HepG2 (cell line): ENCODE measurements around the gene DNAL4. TPM values are rescaled to one million over a fixed set of nuclear protein-coding genes. Genes with fewer than 3 reads are reported as not detected.

Experiments used
- ATAC-seq: fragments of 200-7000 bp; cut with Tn5 transposase; 3 replicates; pipeline ENCODE4 v1.9.1; 2020; ENCODE audit warnings: mild to moderate bottlenecking, moderate library complexity
- BruUV-seq: library from RNA; stranded (reverse); fragments of 400-500 nt; replicated peaks from 2 replicates; lab custom pipeline; 2021; lab: Mats Ljungman, UMichigan
- CTCF ChIA-PET: fragments of 300-600 bp; formaldehyde crosslinking; extraction: SDS; loops from one replicate; lab custom pipeline; 2021; ENCODE audit warnings: low total read pairs, inconsistent platforms, low intra/inter-chr PET ratio; lab: Yijun Ruan, JAX
- POLR2A ChIA-PET: fragments of 350-600 bp; sonication (Branson Sonifier 250); formaldehyde crosslinking; loops from one replicate; lab custom pipeline; 2020; ENCODE audit warnings: antibody characterized with exemption, inconsistent platforms; lab: Yijun Ruan, JAX
- DNase-seq: peaks from one replicate; pipeline ENCODE4 v3.0.0-alpha.2; 2015; ENCODE audit warnings: low spot score
- FAIRE-seq: peaks from 3 replicates; lab custom pipeline; 2011; peaks lifted over from hg19 to GRCh38; lab: Jason Lieb, UNC
- H2AFZ ChIP-seq: one replicate; pipeline ENCODE4 v1.6.1; 2011; ENCODE audit warnings: low read length, inconsistent platforms
- H3K27ac ChIP-seq: fragments of 300-600 bp; 3 replicates; pipeline ENCODE4 v1.8.0; 2011; ENCODE audit warnings: mixed run types, mild to moderate bottlenecking, mixed read lengths, low read length, inconsistent platforms; ENCODE audit not compliant: insufficient read depth; ENCODE audit errors: extremely low read length
- H3K27me3 ChIP-seq, 2 experiments: fragments of 200-600 bp in 1 of 2; 2 replicates in 1 of 2; 3 replicates in 1 of 2; pipeline versions ENCODE4 v1.6.0 to v1.8.0; 2011; ENCODE audit warnings: low read length in 2 of 2, mild to moderate bottlenecking in 2 of 2, moderate library complexity in 2 of 2, inconsistent platforms in 1 of 2; ENCODE audit not compliant: insufficient read depth in 2 of 2, control insufficient read depth in 1 of 2
- H3K36me3 ChIP-seq, 2 experiments: fragments of 200-600 bp in 1 of 2; replicated peaks in 1 of 2; 2 replicates in 1 of 2; 3 replicates in 1 of 2; pipeline versions ENCODE4 v1.5.1 to v1.8.0; 2011; ENCODE audit warnings: low read length in 2 of 2, inconsistent platforms in 1 of 2; ENCODE audit not compliant: insufficient read depth in 2 of 2, control insufficient read depth in 1 of 2
- H3K4me1 ChIP-seq: 2 replicates; pipeline ENCODE4 v1.5.1; 2012; ENCODE audit warnings: low read length, inconsistent platforms; ENCODE audit not compliant: insufficient read depth
- H3K4me2 ChIP-seq: 2 replicates; pipeline ENCODE4 v1.6.0; 2011; ENCODE audit warnings: low read depth, low read length, inconsistent platforms
- H3K4me3 ChIP-seq, 3 experiments: fragments of 200-600 bp in 1 of 3; sonication (generic), shearing (Covaris generic) in 1 of 3; replicated peaks in 1 of 3; 2 replicates each; pipeline ENCODE4 v1.5.1; 2011 to 2016; ENCODE audit warnings: low read length in 3 of 3, inconsistent platforms in 2 of 3, low read depth in 2 of 3, mild to moderate bottlenecking in 2 of 3, control low read depth in 1 of 3, mixed read lengths in 1 of 3; ENCODE audit not compliant: insufficient read depth in 1 of 3
- H3K79me2 ChIP-seq: one replicate; pipeline ENCODE4 v1.6.1; 2011; ENCODE audit warnings: low read length, inconsistent platforms; ENCODE audit not compliant: insufficient read depth
- H3K9ac ChIP-seq: 2 replicates; pipeline ENCODE4 v1.6.0; 2011; ENCODE audit warnings: mild to moderate bottlenecking, low read depth, low read length, inconsistent platforms; ENCODE audit not compliant: insufficient read depth
- H3K9me3 ChIP-seq: 2 replicates; pipeline ENCODE4 v1.5.1; 2012; ENCODE audit warnings: mild to moderate bottlenecking, low read length
- H4K20me1 ChIP-seq: 2 replicates; pipeline ENCODE4 v1.6.0; 2011; ENCODE audit warnings: inconsistent platforms, mild to moderate bottlenecking, low read length, moderate library complexity; ENCODE audit not compliant: insufficient read depth
- CREB1 ChIP-seq, 2 experiments: fragments of 450-650 bp in 1 of 2; IDR thresholded peaks; 2 replicates each; pipeline ENCODE4 v1.6.1; 2016 to 2017; ENCODE audit warnings: control low read depth in 1 of 2, mild to moderate bottlenecking in 1 of 2, missing compliant biosample characterization in 1 of 2, missing genetic modification characterization in 1 of 2
- KDM4B ChIP-seq: sonication (generic); formaldehyde crosslinking; IDR thresholded peaks from 2 replicates; pipeline ENCODE4 v1.4.0; 2020; ENCODE audit warnings: missing genetic modification reagents
- MBD4 ChIP-seq: IDR thresholded peaks from 2 replicates; pipeline ENCODE4 v1.6.1; 2012; ENCODE audit warnings: low read length, inconsistent platforms, borderline replicate concordance
- RBM22 ChIP-seq: fragments of 200-400 bp; formaldehyde crosslinking; optimal IDR thresholded peaks from 2 replicates; pipeline ENCODE3; 2017; ENCODE audit warnings: mild to moderate bottlenecking, low read length, moderate library complexity
- SMAD1 ChIP-seq: sonication (generic); formaldehyde crosslinking; IDR thresholded peaks from 2 replicates; pipeline ENCODE4 v1.4.0; 2020; ENCODE audit warnings: missing genetic modification reagents, low read depth, mild to moderate bottlenecking, borderline replicate concordance
- ZFP90 ChIP-seq: sonication (generic); formaldehyde crosslinking; IDR thresholded peaks from 2 replicates; pipeline ENCODE4 v1.8.0; 2022; ENCODE audit warnings: missing genetic modification reagents, mild to moderate bottlenecking, inconsistent platforms, borderline replicate concordance
- ZNF629 ChIP-seq: sonication (generic); formaldehyde crosslinking; conservative IDR thresholded peaks from 2 replicates; pipeline ENCODE4 v1.5.0; 2020; ENCODE audit warnings: missing genetic modification reagents
- ZNF780A ChIP-seq: sonication (generic); formaldehyde crosslinking; IDR thresholded peaks from 2 replicates; pipeline ENCODE4 v1.8.0; 2022; ENCODE audit warnings: mild to moderate bottlenecking, missing genetic modification reagents, moderate library complexity
- WGBS: methylation state at CpG from one replicate; pipeline ENCODE4 v1.1.6; 2017; ENCODE audit warnings: low lambda C conversion rate; 5-methylcytosine and 5-hydroxymethylcytosine counted together
- in situ Hi-C: cut with HindIII; loops from 2 replicates; pipeline ENCODE4 v1.10.0; 2017; ENCODE audit warnings: low pct_unique_long_range_greater_than_20kb; ENCODE audit not compliant: extremely low pct_ligation_motif_present
- intact Hi-C: fragments of 100-400 bp; cut with micrococcal nuclease; formaldehyde crosslinking; loops from one replicate; pipeline ENCODE4 v1.10.0; 2022; ENCODE audit not compliant: unreplicated experiment
- polyA plus RNA-seq, 8 experiments: library from polyadenylated mRNA; depleted of rRNA in 3 of 8; stranded (reverse) in 7 of 8; unstranded in 1 of 8; fragments of >200 nt; fragmentation: Illumina TruSeq in 4 of 8; extraction: Trizol in 4 of 8; gene quantifications; 2 replicates each; pipeline versions ENCODE4 v1.2.1 to v1.2.3, GENCODE V29; 2011 to 2016; ENCODE audit warnings: low read depth in 4 of 8, missing spikeins in 1 of 8, mixed read lengths in 1 of 8; ENCODE audit not compliant: insufficient read depth in 1 of 8
- total RNA-seq, 5 experiments: library from RNA; depleted of rRNA; stranded (reverse); fragments of >200 nt; fragmentation: Illumina TruSeq; extraction: Trizol; gene quantifications; 2 replicates each; pipeline ENCODE4 v1.2.3, GENCODE V29; 2016; ENCODE audit warnings: low read depth in 1 of 5
- TF ChIP-seq, protein P1 (sequence below): IDR thresholded peaks from 2 replicates; pipeline ENCODE4 v1.4.0; 2020; ENCODE audit warnings: mild to moderate bottlenecking, missing genetic modification reagents

DNAL4 gene
- total and polyA plus RNA-seq, 2 of the 13 experiments (the other 11 are each of a cell fraction or from before 2014, with no cell fraction given), result 8.0 to 10.7 TPM

GRCh38 chr22:38796262-38796957, 2.5 kb upstream of the DNAL4 start:
- intact Hi-C loops, result no loop called here
- POLR2A ChIA-PET, result no interaction called here
- Histone ChIP-seq H3K4me1 (peaks cover 29% of the 10 kb centered on the region), H3K9me3 (no peaks in the 10 kb centered on the region), H2AFZ (no peak overlapping the region), H3K27me3 (peaks cover 0 to 14% of the 10 kb centered on the region in 2 experiments; a peak in 3 of 5 replicates), H3K79me2 (no peaks in the 10 kb centered on the region), H3K9ac (no peak overlapping the region), H3K27ac (no peak overlapping the region), H3K36me3 (no peaks in the 10 kb centered on the region), H3K4me3 (no peak overlapping the region), H3K4me2 (no peak overlapping the region), H4K20me1 (no peaks in the 10 kb centered on the region)
- CTCF ChIA-PET, result no interaction called here
- no peak for ATAC-seq
- no peak for DNase-seq
- in situ Hi-C loops, result no loop called here
- no TSS peak for BruUV-seq
- 41% methylated on average over 12 of the region's 12 CpGs for WGBS
- FAIRE-seq, result no peak
- TF ChIP-seq SMAD1 (CRISPR knock-in tag), result no peak
- TF ChIP-seq CREB1 (IDR thresholded peaks at IDR 0.05), result no peak
- no peak for TF ChIP-seq CREB1 (CRISPR knock-in tag; IDR thresholded peaks at IDR 0.05)
- no peak for TF ChIP-seq KDM4B (CRISPR knock-in tag)
- no peak for TF ChIP-seq ZNF780A
- TF ChIP-seq ZFP90 (CRISPR knock-in tag), result no peak
- TF ChIP-seq, protein P1, sequence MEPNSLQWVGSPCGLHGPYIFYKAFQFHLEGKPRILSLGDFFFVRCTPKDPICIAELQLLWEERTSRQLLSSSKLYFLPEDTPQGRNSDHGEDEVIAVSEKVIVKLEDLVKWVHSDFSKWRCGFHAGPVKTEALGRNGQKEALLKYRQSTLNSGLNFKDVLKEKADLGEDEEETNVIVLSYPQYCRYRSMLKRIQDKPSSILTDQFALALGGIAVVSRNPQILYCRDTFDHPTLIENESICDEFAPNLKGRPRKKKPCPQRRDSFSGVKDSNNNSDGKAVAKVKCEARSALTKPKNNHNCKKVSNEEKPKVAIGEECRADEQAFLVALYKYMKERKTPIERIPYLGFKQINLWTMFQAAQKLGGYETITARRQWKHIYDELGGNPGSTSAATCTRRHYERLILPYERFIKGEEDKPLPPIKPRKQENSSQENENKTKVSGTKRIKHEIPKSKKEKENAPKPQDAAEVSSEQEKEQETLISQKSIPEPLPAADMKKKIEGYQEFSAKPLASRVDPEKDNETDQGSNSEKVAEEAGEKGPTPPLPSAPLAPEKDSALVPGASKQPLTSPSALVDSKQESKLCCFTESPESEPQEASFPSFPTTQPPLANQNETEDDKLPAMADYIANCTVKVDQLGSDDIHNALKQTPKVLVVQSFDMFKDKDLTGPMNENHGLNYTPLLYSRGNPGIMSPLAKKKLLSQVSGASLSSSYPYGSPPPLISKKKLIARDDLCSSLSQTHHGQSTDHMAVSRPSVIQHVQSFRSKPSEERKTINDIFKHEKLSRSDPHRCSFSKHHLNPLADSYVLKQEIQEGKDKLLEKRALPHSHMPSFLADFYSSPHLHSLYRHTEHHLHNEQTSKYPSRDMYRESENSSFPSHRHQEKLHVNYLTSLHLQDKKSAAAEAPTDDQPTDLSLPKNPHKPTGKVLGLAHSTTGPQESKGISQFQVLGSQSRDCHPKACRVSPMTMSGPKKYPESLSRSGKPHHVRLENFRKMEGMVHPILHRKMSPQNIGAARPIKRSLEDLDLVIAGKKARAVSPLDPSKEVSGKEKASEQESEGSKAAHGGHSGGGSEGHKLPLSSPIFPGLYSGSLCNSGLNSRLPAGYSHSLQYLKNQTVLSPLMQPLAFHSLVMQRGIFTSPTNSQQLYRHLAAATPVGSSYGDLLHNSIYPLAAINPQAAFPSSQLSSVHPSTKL, result no peak
- TF ChIP-seq MBD4, result no peak
- no peak for TF ChIP-seq ZNF629 (CRISPR knock-in tag)
- no peak for TF ChIP-seq RBM22
